ENCODE data around the gene GZMA.

Gene GZMA

DNA sequence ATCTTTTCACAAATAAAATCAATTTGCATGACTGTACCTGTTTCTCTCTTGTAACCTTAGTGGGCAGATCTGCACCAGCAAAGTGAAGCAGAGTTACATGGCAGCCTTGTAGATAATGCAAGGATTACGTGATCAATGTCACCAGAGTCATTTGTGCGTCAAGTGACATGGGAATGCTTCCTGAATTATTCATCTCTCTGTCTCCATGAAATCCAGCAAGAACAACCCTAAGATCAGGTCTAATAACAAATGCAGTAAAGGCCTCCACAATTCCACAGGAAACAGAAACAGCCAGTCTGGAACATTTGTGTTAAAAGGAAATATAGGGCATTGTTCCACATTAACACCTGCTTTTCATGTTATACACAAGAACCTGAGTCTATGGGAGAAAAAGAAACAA, 7.8 kb downstream of the GZMA start:
- DNase-seq (ENCODE audit: low read depth) = no peak

DNA sequence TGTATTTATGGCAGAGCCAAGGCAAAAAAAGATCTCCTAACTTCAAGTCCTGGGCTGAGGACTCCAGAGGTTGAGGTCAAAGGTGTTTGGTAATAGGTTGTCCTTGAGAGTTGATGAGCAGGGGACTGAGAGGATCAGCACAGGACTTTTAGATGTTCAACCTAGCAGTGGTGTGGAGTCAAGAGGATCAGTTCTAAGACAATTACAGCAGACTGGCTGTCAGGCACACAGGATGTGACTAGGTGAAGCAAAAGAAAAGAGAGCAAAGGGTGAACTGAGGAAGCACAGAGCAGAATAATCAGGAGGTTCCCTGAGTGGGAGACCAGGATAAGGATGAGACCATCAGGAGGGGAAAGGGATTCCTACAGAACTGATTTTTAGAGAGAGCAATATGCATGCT, 10.9 kb downstream of the GZMA start:
- DNase-seq (ENCODE audit: low read depth) = no peak

DNA sequence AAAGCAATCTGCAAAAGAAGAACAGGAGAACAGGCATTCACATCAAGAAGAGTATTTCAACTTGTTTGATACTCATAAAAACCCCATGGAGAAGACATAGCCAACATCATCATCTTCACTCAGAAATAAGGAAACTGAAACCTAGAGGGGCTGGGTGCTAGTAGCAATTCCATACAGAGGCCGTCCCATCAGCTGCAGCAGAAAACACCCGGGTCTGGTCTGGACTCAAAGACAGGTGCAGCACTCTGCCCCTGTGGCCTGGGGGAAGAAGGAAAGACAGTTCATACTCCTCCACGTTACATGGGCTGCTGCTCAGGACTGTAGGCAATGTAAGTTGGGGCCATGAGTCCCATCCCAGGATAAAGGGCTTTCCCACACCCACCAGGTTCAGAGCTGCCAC, 11.6 kb downstream of the GZMA start:
- no peak for DNase-seq (ENCODE audit: low read depth)

DNA sequence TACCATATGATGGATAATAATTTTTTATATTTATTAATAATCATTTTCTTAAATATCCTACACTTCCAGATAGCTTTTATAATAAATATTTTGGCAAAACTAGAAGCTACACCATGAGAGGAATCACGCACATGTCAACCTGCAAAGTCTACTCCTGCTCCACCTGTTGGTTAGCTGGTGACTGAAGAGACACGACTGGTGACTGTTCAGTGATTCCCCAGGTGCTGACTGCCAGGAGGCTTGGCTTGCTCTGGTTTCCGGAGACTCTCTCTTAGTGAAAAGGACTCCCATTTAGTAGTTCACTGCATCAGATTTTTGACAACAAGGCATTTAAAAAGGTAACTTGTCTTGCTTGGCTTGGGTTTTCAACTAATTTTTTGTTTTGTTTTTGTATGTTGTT, 20.9 kb downstream of the GZMA start:
- no peak for DNase-seq (ENCODE audit: low read depth)

DNA sequence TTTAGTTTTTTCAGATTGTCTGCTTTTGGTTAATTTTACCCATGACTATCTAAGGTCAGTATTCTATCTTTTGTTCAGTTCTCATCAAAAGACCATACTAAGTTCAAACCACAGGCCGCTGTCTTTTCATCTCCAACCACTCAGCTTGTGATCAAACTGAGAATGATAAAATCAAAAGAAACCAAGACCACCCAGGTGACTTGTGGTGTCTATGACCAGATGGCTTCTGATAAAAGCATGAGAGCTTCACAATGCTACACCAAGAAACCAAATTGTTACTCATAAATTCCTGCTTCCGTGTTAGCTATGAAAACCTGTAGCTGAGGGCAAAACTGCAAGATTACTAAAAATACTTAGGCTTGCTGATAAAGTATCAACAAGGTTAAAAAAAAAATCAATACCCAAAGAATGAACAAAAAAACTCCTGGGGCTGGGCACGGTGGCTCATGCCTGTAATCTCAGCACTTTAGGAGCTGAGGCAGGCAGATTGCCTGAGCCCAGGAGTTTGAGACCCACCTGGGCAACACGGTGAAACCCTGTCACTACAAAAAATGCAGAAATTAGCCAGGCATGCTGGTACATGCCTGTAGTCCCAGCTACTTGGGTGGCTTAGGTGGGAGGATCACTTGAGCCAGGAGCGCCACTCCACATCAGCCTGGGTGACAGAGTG, 31.7 kb downstream of the GZMA start:
- no peak for DNase-seq (ENCODE audit: low read depth)

DNA sequence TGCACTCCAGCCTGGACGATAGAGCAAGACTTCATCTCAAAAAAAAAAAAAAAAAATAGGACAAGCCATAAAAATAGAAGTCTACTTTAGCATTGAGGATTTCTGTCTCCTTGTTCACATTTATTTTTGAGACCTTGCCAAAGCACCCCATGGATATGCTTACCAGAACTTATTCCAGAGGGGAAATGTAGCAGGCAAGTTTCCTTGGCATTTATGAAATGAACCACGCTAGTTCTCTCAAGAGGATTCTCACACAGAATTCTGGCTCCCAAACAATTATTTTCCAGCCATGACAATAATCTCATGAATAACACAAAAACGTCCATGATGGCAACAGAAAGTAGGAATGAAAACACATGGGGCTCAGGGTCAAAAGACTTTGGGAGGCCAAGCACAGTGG, 34.1 kb downstream of the GZMA start:
- no peak for DNase-seq (ENCODE audit: low read depth)

DNA sequence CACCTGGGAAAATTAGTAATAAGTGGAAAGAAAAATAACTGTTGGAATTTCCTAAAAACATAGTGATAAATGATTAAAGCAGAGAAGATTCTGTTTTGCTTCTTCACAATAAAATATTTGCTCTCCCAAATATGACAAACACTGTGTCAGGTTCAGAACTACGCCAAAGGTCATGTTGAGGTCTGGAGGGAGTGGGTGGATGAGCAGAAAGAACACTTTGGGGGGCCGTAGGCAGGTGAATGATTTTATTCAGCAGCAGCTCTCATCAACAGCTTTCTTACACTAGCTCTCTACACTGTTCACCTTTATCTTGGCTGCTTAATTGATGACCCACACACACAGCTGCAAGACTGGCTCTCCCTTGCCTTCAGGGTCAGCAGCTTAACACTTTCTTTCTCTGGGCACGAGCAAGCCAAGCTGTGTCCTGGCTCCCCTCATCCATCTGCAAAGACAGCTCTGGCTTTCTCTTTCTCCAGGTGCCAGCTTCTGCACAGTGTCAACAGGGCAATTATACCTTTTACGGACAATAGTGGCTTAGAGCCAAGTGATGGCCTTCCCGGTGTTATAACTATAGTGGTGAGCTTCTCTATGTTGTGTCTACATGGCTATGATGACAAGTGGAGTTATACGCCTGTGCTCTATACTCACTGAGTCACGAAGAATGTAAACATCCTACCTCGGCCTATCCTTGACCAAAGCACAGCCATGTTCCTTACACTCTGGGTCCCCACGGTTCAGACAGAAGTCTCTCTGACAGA, 38.6 kb downstream of the GZMA start:
- DNase-seq (ENCODE audit: low read depth) = no peak

DNA sequence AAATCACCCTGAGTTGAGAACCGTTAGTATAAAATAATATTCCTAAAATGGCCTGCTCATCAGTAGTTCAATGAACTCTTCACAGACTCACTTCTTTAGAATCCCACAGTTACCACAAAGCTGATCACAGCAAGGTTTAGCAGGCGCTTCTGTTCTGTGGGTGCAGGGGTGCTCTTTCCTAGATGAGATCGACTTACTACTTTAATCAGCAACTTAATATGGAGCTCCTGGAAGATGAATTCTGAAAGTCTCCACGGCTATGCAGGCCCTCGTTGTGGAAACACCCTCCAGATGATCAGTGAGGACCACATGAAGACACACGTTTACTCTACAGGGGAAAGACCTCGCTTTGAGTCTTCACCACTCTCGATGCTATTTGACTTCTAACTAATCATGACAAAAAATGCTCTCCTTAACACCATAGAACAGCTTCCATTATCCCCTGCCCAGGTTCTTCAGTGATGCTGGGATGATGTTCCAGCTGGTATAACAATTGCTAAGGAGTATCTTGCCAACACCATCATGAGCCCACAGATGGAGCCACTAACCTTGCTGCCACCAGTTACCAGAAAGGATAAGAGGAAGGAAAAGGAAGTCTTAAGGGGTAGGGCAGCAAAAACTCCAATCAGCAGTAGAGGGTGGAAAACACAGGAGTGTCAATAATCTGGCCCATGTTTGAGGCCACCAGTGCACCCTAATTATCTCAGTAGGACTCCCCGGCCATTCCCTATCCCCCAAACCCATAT, 39.7 kb downstream of the GZMA start:
- DNase-seq (ENCODE audit: low read depth) = no peak

DNA sequence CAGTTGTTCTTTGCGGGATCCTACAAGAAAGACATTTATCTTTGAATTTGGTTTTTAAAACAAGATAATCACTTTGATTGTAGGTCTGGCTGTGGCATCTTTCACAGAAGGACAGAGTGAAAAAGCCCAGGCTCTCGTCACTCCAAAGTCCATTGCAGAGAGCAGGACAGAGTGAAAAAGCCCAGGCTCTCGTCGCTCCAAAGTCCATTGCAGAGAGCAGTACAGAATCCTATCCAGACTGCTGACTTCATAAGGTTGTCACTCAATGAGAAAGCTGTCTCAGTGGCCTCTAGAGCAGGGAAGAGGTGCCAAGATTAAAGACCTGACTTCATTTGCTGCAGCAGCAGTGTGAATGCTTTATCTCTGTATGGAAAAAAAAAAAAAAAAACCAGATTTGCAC, 41.2 kb downstream of the GZMA start:
- DNase-seq (ENCODE audit: low read depth) = no peak

DNA sequence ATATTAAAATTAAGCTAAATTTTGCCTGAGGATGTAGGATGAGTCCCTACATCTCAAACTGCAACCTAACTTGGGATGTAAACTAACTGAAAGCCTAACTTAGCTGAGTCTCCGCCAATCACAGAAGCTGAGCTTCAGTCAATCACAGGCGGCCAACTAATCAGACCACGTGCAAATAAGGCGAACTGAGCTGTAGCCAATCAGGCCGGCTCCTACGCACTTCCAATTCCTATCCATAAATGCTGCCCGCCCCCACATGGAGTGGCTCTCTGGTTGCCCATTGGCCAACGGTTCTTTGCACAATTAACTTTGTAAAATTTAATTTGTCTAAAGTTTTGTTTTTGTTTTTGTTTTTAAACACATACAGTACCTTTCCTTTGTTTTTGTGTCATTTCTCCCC, 43.6 kb downstream of the GZMA start:
- DNase-seq (ENCODE audit: low read depth) = no peak

DNA sequence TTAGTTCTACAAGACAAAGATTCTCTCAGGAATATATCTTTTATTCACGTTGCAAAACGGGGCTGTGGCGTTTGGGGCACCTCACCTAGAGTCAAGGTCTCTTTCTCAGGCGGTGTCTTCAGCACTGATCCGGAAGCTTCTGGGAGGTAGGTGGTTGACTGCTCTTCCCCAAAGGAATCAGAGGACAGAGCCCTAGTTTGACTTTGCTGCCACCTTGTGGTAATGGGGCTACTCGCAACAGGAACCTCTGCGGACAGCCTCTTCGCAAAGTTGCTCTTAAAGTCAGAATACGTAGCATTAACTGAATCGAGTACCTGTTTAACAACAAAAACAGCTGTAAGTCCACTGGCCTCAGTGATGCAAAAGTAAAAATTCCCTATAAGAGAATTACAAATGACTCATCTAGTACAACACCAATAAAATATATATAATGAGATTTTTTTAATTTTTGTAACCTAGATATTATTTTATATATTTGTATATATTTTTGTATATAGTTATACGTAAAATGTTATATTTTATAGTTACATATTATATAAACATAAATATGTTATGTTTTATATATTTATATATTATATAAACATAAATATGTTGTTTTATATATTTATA, 44.2 kb downstream of the GZMA start:
- peak; percentile 89 for DNase-seq (ENCODE audit: low read depth)

DNA sequence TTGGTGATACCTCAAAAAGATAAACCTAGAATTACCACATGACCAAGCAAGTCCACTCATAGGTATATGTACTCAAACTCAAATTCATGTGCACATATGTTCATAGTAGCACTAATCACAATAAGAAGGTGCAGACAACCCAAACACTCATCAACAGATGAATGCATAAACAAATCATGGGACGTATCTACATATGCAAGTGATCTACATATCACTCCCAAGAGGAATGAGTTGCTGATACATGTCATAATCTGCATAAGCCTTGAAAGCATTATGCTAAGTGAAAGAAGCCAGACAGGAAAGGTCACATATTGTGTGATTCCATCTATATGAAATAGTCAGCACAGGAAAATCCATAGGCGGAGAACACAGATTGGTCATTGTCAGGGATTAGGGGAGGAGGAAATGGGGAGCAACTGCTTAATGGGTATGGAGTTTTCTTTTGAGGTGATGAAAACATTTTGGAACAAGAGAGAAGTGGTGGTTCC, 46.9 kb downstream of the GZMA start:
- DNase-seq (ENCODE audit: low read depth) = no peak

DNA sequence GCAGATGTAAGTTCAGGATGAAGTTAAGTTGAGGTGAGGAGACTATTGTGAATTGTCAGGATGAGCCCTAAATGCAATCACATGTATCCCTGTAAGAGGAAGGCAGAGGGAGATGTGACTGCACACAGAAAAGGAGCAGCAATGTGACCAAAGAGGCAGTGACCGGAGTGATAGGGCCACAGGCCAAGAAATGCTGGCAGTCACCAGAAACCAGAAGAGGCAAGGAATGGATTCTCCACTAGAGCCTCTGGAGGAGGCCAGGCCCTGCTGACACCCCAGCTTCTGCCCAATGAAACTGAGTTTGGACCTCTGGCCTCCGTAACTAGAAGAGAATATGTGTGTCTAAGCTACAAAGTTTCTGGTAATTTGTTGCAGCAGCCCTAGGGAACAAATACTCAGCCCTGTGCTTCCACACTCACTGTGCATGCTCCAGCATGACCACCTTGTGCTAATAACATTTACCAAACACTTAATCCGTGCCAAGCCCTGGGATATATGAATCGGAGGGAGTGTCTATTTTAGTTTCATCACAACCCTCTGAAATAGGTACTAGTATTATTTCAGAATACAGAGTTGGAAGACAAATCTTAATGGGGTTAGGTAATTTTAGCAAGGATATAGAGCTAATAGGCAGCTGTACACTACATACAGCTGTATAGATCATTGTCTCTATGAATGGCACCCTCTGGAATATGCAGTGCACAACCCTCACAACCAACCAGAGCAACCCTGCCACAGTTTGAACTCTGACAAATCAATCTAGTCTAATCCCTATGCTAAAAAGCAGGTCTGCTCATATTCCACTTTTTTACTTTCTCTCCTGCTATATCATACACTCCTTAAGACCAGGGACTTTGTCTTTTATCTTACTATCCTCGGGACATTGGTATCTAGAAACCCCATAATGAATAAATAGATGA, 49.7 kb downstream of the GZMA start:
- peak; percentile 75 for DNase-seq (ENCODE audit: low read depth)

DNA sequence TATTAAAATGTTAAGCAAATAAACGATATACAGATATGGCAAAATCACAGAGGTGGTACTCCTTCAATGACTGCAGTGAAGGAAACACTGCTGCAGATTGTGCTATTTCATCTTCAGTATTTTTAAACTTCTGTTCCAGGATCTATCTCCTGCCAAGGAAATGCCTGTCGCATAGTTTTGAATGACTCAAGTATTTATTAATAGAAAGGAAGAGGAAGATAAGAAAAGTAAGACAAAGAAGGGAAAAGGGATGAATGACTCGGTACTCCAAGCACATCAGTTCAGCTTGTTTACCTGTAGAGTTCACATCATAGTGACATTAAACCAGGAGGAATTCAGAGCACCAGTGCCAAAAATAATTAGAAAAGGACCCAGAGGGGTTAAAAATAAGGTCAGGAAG, 52.4 kb downstream of the GZMA start:
- peak; percentile 71 for DNase-seq (ENCODE audit: low read depth)
